ENCODE results near the gene GOLM1.

GRCh38 chr9:86040861-86041155 lies 58.5 kb downstream of the GOLM1 start:
- TF ChIP-seq EZH2 (IDR thresholded peaks at IDR 0.05) = no peak
- no peak for TF ChIP-seq POLR2AphosphoS5 (IDR thresholded peaks at IDR 0.05; ENCODE audit: borderline replicate concordance, low read depth, low read length)
